IMR-90 (cell line): ENCODE measurements around the gene RGSL1. TPM values are rescaled to one million over a fixed set of nuclear protein-coding genes. Genes with fewer than 3 reads are reported as not detected.

Experiments
- ATAC-seq: fragments of 200-7000 bp; cut with Tn5 transposase; 2 replicates; pipeline ENCODE4 v1.9.1; 2020; ENCODE audit warnings: low read depth, mild to moderate bottlenecking, moderate library complexity
- BruUV-seq: library from RNA; stranded (reverse); fragments of 400-500 nt; replicated peaks from 2 replicates; lab custom pipeline; 2021; lab: Mats Ljungman, UMichigan
- CTCF ChIA-PET: fragments of 300-600 bp; formaldehyde crosslinking; extraction: SDS; loops from one replicate; lab custom pipeline; 2021; ENCODE audit warnings: antibody characterized with exemption; lab: Yijun Ruan, JAX
- POLR2A ChIA-PET: fragments of 300-600 bp; sonication (Branson Sonifier 250); formaldehyde crosslinking; loops from one replicate; lab custom pipeline; 2022; ENCODE audit warnings: antibody characterized with exemption; ENCODE audit not compliant: unreplicated experiment; lab: Charles Lee
- DNase-seq: peaks from one replicate; pipeline ENCODE4 v3.0.0; 2013
- H2AFZ ChIP-seq: replicated peaks from 2 replicates; pipeline ENCODE3; 2013; ENCODE audit warnings: low read length, mild to moderate bottlenecking; ENCODE audit not compliant: poor library complexity
- H2AK5ac ChIP-seq: 2 replicates; pipeline ENCODE4 v1.6.1; 2013; ENCODE audit warnings: low read depth, low read length, inconsistent platforms
- H2AK9ac ChIP-seq: replicated peaks from 2 replicates; pipeline ENCODE3; 2013; ENCODE audit warnings: mild to moderate bottlenecking, low read depth, low read length, moderate library complexity; ENCODE audit not compliant: poor library complexity
- H2BK120ac ChIP-seq: 2 replicates; pipeline ENCODE4 v1.6.1; 2013; ENCODE audit warnings: low read depth, low read length, inconsistent platforms
- H2BK15ac ChIP-seq: 3 replicates; pipeline ENCODE4 v1.6.1; 2013; ENCODE audit warnings: low read depth, low read length, inconsistent platforms
- H2BK20ac ChIP-seq: 2 replicates; pipeline ENCODE4 v1.6.1; 2013; ENCODE audit warnings: low read depth, mild to moderate bottlenecking, inconsistent platforms, low read length, moderate library complexity
- H2BK5ac ChIP-seq: 2 replicates; pipeline ENCODE4 v1.6.1; 2013; ENCODE audit warnings: mild to moderate bottlenecking, low read depth, low read length, inconsistent platforms; ENCODE audit not compliant: poor library complexity, severe bottlenecking
- H3K14ac ChIP-seq: replicated peaks from 2 replicates; pipeline ENCODE4 v1.6.1; 2013; ENCODE audit warnings: low read depth, low read length, inconsistent platforms
- H3K18ac ChIP-seq: 2 replicates; pipeline ENCODE4 v1.6.1; 2013; ENCODE audit warnings: low read depth, low read length, control low read depth
- H3K23ac ChIP-seq: 2 replicates; pipeline ENCODE4 v1.6.1; 2013; ENCODE audit warnings: low read depth, low read length, inconsistent platforms
- H3K27ac ChIP-seq: 2 replicates; pipeline ENCODE4 v1.5.1; 2013; ENCODE audit warnings: mild to moderate bottlenecking, control low read depth, low read length; ENCODE audit not compliant: insufficient read depth
- H3K27me3 ChIP-seq: 2 replicates; pipeline ENCODE4 v1.6.1; 2013; ENCODE audit warnings: low read length; ENCODE audit not compliant: control insufficient read depth, insufficient read depth
- H3K36me3 ChIP-seq: 2 replicates; pipeline ENCODE4 v1.6.1; 2013; ENCODE audit warnings: low read length, mixed read lengths; ENCODE audit not compliant: control insufficient read depth, insufficient read depth
- H3K4ac ChIP-seq: 2 replicates; pipeline ENCODE4 v1.6.1; 2013; ENCODE audit warnings: low read depth, low read length, inconsistent platforms
- H3K4me1 ChIP-seq: 2 replicates; pipeline ENCODE4 v1.6.1; 2013; ENCODE audit warnings: low read length, mixed read lengths; ENCODE audit not compliant: control insufficient read depth, insufficient read depth
- H3K4me2 ChIP-seq: 2 replicates; pipeline ENCODE4 v1.6.1; 2013; ENCODE audit warnings: low read depth, mild to moderate bottlenecking, control low read depth, low read length, moderate library complexity
- H3K4me3 ChIP-seq: 2 replicates; pipeline ENCODE4 v1.5.1; 2013; ENCODE audit warnings: low read depth, mild to moderate bottlenecking, control low read depth, low read length, moderate library complexity; ENCODE audit not compliant: insufficient read depth
- H3K56ac ChIP-seq: 2 replicates; pipeline ENCODE4 v1.6.1; 2013; ENCODE audit warnings: low read length, inconsistent platforms; ENCODE audit not compliant: insufficient read depth; ENCODE audit errors: extremely low read depth
- H3K79me1 ChIP-seq, 2 experiments: 2 replicates each; pipeline ENCODE4 v1.6.1; 2013; ENCODE audit warnings: low read length in 2 of 2, inconsistent platforms in 1 of 2, low read depth in 1 of 2
- H3K9ac ChIP-seq: 2 replicates; pipeline ENCODE4 v1.6.1; 2013; ENCODE audit warnings: low read depth, low read length, control low read depth
- H3K9me1 ChIP-seq: 2 replicates; pipeline ENCODE4 v1.6.1; 2013; ENCODE audit warnings: low read length, inconsistent platforms; ENCODE audit not compliant: insufficient read depth
- H3K9me3 ChIP-seq: 2 replicates; pipeline ENCODE4 v1.6.1; 2013; ENCODE audit warnings: low read length; ENCODE audit not compliant: control insufficient read depth, insufficient read depth
- H4K20me1 ChIP-seq: 2 replicates; pipeline ENCODE4 v1.6.1; 2013; ENCODE audit warnings: low read length, inconsistent platforms; ENCODE audit not compliant: insufficient read depth
- H4K5ac ChIP-seq: 2 replicates; pipeline ENCODE4 v1.6.1; 2013; ENCODE audit warnings: mild to moderate bottlenecking, low read depth, low read length, control low read depth
- H4K8ac ChIP-seq, 2 experiments: 2 replicates each; pipeline ENCODE4 v1.6.1; 2013; ENCODE audit warnings: low read depth in 2 of 2, low read length in 2 of 2, control low read depth in 1 of 2, inconsistent platforms in 1 of 2
- H4K91ac ChIP-seq: 2 replicates; pipeline ENCODE4 v1.6.1; 2013; ENCODE audit warnings: low read depth, low read length, inconsistent platforms; ENCODE audit not compliant: insufficient read depth
- FOS ChIP-seq: fragments of 150-350 bp; IDR thresholded peaks from 2 replicates; pipeline ENCODE4 v1.6.1; 2016; ENCODE audit warnings: low read depth, low read length
- RCOR1 ChIP-seq: IDR thresholded peaks from 2 replicates; pipeline ENCODE4 v1.6.1; 2012; ENCODE audit warnings: mild to moderate bottlenecking, low read length, improper control_type of control experiment; ENCODE audit not compliant: insufficient replicate concordance
- SMC3 ChIP-seq: fragments of 150-350 bp; IDR thresholded peaks from 2 replicates; pipeline ENCODE4 v1.6.1; 2016; ENCODE audit warnings: low read depth, mild to moderate bottlenecking, antibody characterized with exemption, low read length, moderate library complexity
- WGBS, 2 experiments: methylation state at CpG; one replicate each; pipeline versions ENCODE4 v1.1.5 to v1.1.7; 2013; ENCODE audit warnings: missing lambda C conversion rate in 2 of 2; ENCODE audit not compliant: insufficient read length in 1 of 2; ENCODE audit errors: extremely low coverage in 2 of 2; 5-methylcytosine and 5-hydroxymethylcytosine counted together
- dilution Hi-C: fragments of 300-500 bp; cut with HindIII; formaldehyde crosslinking; loops from one replicate; pipeline ENCODE4 v1.14.3; 2018; ENCODE audit warnings: low sequenced_read_pairs; ENCODE audit not compliant: unreplicated experiment
- in situ Hi-C: fragments of 300-500 bp; cut with MboI; formaldehyde crosslinking; loops from 3 replicates; pipeline ENCODE4 v1.14.3; 2019; ENCODE audit warnings: low sequenced_read_pairs, inconsistent platforms, mixed read lengths
- intact Hi-C: fragments of 100-400 bp; cut with micrococcal nuclease; formaldehyde crosslinking; loops from 2 replicates; pipeline ENCODE4 v1.10.0; 2022
- polyA plus RNA-seq, 3 experiments: library from polyadenylated mRNA; depleted of rRNA; stranded (reverse); fragments of >200 nt; gene quantifications; 2 replicates each; pipeline ENCODE4 v1.2.3, GENCODE V29; 2012; ENCODE audit warnings: low replicate concordance in 1 of 3
- total RNA-seq: library from RNA; depleted of rRNA; stranded (reverse); fragments of >200 nt; gene quantifications from 2 replicates; pipeline ENCODE4 v1.2.3, GENCODE V29; 2012
- TF ChIP-seq, protein P1 (sequence below): fragments of 150-350 bp; IDR thresholded peaks from 2 replicates; pipeline ENCODE4 v1.6.1; 2017; ENCODE audit warnings: mild to moderate bottlenecking, antibody characterized with exemption, low read length, low read depth

Gene RGSL1
- total and polyA plus RNA-seq, 2 of the 4 experiments (the other 2 are of a cell fraction) = not detected

GRCh38 chr1:182410138-182410537, 39.8 kb upstream of the RGSL1 start:
- in situ Hi-C loops (no loop called here), intact Hi-C loops (no loop called here), dilution Hi-C loops (no loop called here)
- ChIA-PET CTCF (interaction anchor here (1.0 to 1.1 kb wide), 2 partner anchors 14 to 267 kb away, joined by 3 read pairs; no protein-coding TSS in a partner anchor), POLR2A (no interaction called here)
- BruUV-seq = no TSS peak
- no peak for DNase-seq
- no peak overlapping the region for H2BK15ac ChIP-seq
- H3K36me3 ChIP-seq = no peaks in the 10 kb centered on the region
- no peak overlapping the region for H3K9ac ChIP-seq
- H3K4me3 ChIP-seq = no peak overlapping the region
- H3K56ac ChIP-seq = no peak overlapping the region
- H3K27me3 ChIP-seq = peaks cover 2% of the 10 kb centered on the region; the same call in 1 of the 2 replicates
- no peak overlapping the region for H4K91ac ChIP-seq
- H3K9me3 ChIP-seq = no peaks in the 10 kb centered on the region
- no peak overlapping the region for H3K23ac ChIP-seq
- no peak overlapping the region for H2BK120ac ChIP-seq
- no peak overlapping the region for H3K27ac ChIP-seq
- no peak overlapping the region for H3K4ac ChIP-seq
- H3K79me1 ChIP-seq = no peaks in the 10 kb centered on the region
- H2AK9ac ChIP-seq = no peak overlapping the region
- no peak overlapping the region for H2AK5ac ChIP-seq
- no peaks in the 10 kb centered on the region for H3K4me1 ChIP-seq
- no peak overlapping the region for H4K5ac ChIP-seq
- no peak overlapping the region for H3K4me2 ChIP-seq
- H2AFZ ChIP-seq = no peak overlapping the region
- WGBS, 2 experiments = no CpG with 5 or more reads among the region's 4 CpGs
- no peak for TF ChIP-seq FOS
- no peak for TF ChIP-seq RCOR1
- TF ChIP-seq, protein P1, sequence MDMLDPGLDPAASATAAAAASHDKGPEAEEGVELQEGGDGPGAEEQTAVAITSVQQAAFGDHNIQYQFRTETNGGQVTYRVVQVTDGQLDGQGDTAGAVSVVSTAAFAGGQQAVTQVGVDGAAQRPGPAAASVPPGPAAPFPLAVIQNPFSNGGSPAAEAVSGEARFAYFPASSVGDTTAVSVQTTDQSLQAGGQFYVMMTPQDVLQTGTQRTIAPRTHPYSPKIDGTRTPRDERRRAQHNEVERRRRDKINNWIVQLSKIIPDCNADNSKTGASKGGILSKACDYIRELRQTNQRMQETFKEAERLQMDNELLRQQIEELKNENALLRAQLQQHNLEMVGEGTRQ = no peak
- no peak for TF ChIP-seq SMC3
- H2BK20ac ChIP-seq = no peak overlapping the region
- H2BK5ac ChIP-seq = no peak overlapping the region
- no peak overlapping the region for H4K8ac ChIP-seq
- H4K20me1 ChIP-seq = no peaks in the 10 kb centered on the region
- H3K9me1 ChIP-seq = no peaks in the 10 kb centered on the region
- no peak overlapping the region for H3K14ac ChIP-seq
- no peak overlapping the region for H3K18ac ChIP-seq
- ATAC-seq = no peak
